ENCODE results near the gene SKIDA1.

Gene SKIDA1

DNA sequence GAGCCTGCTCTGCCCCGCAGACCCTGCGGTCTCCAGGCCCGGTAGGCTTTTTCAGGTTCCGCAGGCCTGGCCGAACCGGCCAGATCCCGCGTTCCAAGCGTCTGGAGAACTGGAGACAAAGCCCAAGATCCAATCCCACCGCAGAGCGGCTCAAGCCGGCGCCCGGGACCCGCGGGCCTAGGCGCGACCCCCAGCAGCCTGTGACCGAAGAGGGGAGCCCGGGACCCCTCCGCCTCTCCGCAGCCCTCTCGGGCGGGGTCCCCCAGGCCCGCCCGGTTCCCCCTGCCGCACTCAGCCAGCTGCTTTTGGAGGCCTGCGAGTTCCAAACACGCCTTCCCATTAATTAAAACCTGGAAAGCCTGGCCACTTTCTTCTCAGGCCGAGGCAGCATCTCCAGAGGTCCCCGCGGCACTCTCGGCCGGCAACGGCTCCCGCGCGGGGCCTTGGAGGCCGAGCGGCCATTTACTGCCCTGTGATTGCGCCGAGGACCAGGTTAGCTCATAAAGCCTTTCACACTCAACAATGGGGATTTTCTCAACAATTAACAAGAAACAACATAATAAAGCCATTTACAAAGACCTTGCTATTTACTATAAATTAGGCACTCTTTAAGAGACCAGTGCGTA is 16.7 kb downstream of the SKIDA1 start:
- no peak for TF ChIP-seq SPI1 (IDR thresholded peaks at IDR 0.05; ENCODE audit: borderline replicate concordance, low read depth)
- TF ChIP-seq POLR2AphosphoS5 (IDR thresholded peaks at IDR 0.05; ENCODE audit: low read depth): no peak
- TF ChIP-seq, protein P1, sequence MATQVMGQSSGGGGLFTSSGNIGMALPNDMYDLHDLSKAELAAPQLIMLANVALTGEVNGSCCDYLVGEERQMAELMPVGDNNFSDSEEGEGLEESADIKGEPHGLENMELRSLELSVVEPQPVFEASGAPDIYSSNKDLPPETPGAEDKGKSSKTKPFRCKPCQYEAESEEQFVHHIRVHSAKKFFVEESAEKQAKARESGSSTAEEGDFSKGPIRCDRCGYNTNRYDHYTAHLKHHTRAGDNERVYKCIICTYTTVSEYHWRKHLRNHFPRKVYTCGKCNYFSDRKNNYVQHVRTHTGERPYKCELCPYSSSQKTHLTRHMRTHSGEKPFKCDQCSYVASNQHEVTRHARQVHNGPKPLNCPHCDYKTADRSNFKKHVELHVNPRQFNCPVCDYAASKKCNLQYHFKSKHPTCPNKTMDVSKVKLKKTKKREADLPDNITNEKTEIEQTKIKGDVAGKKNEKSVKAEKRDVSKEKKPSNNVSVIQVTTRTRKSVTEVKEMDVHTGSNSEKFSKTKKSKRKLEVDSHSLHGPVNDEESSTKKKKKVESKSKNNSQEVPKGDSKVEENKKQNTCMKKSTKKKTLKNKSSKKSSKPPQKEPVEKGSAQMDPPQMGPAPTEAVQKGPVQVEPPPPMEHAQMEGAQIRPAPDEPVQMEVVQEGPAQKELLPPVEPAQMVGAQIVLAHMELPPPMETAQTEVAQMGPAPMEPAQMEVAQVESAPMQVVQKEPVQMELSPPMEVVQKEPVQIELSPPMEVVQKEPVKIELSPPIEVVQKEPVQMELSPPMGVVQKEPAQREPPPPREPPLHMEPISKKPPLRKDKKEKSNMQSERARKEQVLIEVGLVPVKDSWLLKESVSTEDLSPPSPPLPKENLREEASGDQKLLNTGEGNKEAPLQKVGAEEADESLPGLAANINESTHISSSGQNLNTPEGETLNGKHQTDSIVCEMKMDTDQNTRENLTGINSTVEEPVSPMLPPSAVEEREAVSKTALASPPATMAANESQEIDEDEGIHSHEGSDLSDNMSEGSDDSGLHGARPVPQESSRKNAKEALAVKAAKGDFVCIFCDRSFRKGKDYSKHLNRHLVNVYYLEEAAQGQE (IDR thresholded peaks at IDR 0.05; ENCODE audit: insufficient replicate concordance, low read depth): no peak
- TF ChIP-seq CTCF (IDR thresholded peaks at IDR 0.05; ENCODE audit: insufficient read depth, low read length): no peak
- no peak for TF ChIP-seq GABPA (IDR thresholded peaks at IDR 0.05; ENCODE audit: low read depth)
- Histone ChIP-seq H3K27ac (replicated peaks) (no peak overlapping the region), H3K4me3 (replicated peaks; ENCODE audit: insufficient read depth, low read length) (no peak overlapping the region), H3K27me3 (ENCODE audit: insufficient read depth, poor library complexity, severe bottlenecking) (no peaks in the 10 kb centered on the region)
- no peak for DNase-seq (ENCODE audit: low read depth in 1 of 2, low spot score in 1 of 2)

DNA sequence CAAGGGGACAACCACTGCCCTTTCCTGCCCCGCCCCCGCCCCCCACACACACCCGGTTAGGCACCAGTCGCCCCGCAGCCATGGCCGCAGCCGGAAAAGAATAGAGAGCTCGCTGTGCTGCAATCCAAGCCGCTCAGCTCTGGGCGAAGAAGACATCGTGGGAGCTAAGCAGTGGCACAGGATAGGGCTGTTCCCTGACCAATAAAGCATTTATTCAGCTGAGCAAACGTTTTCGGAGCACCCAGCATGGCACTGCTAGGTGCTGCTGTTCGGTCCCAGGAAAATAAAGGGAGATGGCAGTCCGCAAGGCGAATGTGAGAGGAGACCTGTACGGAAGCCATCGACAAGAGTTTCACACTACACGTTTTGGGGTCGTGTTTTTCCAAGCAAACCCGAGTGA is 18.3 kb downstream of the SKIDA1 start:
- TF ChIP-seq GABPA (IDR thresholded peaks at IDR 0.05; ENCODE audit: low read depth) (no peak), CTCF (IDR thresholded peaks at IDR 0.05; ENCODE audit: insufficient read depth, low read length) (no peak)
- TF ChIP-seq, protein P1 (IDR thresholded peaks at IDR 0.05; ENCODE audit: insufficient replicate concordance, low read depth): no peak
- no peak for DNase-seq (ENCODE audit: low read depth in 1 of 2, low spot score in 1 of 2)
- no peaks in the 10 kb centered on the region for H3K27me3 ChIP-seq (ENCODE audit: insufficient read depth, poor library complexity, severe bottlenecking)
- no peak overlapping the region for H3K4me3 ChIP-seq (replicated peaks; ENCODE audit: insufficient read depth, low read length)
- no peak overlapping the region for H3K27ac ChIP-seq (replicated peaks)

DNA sequence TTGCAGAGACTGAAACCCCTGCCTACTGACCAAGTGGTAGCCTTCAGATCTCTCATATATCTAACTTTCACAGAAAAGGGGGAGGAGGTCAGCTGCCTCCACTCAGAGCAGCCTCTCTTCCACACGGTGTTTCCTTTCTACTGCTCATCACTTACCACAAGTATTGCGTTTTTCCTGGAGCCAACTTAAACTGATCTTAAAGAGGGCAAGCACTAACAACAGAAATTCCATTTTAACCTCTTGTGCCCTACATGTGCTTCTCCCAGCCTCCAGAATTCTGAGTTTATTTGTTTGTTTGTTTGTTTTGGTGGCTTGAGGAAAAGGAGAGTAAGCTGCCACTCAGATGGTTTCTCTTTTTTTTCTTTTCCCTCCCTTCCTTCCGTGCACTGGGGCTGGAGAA is 19.1 kb downstream of the SKIDA1 start:
- H3K27ac ChIP-seq (replicated peaks): no peak overlapping the region

More for the DNA sequence above, 19.1 kb downstream of the SKIDA1 start:
- TF ChIP-seq, protein P1 (IDR thresholded peaks at IDR 0.05; ENCODE audit: insufficient replicate concordance, low read depth): no peak
- TF ChIP-seq CTCF (IDR thresholded peaks at IDR 0.05; ENCODE audit: insufficient read depth, low read length): no peak
- TF ChIP-seq SPI1 (IDR thresholded peaks at IDR 0.05; ENCODE audit: borderline replicate concordance, low read depth): no peak
- no peak for TF ChIP-seq POLR2AphosphoS5 (IDR thresholded peaks at IDR 0.05; ENCODE audit: low read depth)
- TF ChIP-seq GABPA (IDR thresholded peaks at IDR 0.05; ENCODE audit: low read depth): no peak
- DNase-seq (ENCODE audit: low read depth in 1 of 2, low spot score in 1 of 2): no peak
- Histone ChIP-seq H3K27me3 (ENCODE audit: insufficient read depth, poor library complexity, severe bottlenecking) (no peaks in the 10 kb centered on the region), H3K4me3 (replicated peaks; ENCODE audit: insufficient read depth, low read length) (no peak overlapping the region)
